Fibroblast of skin of right quadriceps (primary cell): ENCODE results near the gene TTLL8.

ENCODE experiments used
- DNase-seq: peaks from one replicate; pipeline ENCODE4 v3.0.0-alpha.2; 2013

Gene TTLL8

GRCh38 chr22:50016988-50017700 is 41.0 kb downstream of the TTLL8 start:
- no peak for DNase-seq

- no peak for DNase-seq
Observed at GRCh38 chr22:50016308-50016987, 41.6 kb downstream of the TTLL8 start.

GRCh38 chr22:50015451-50016307 is 42.4 kb downstream of the TTLL8 start:
- no peak for DNase-seq

GRCh38 chr22:50014655-50015401 is 43.3 kb downstream of the TTLL8 start:
- DNase-seq, result no peak

GRCh38 chr22:50014053-50014501 is 44.0 kb downstream of the TTLL8 start:
- no peak for DNase-seq

- DNase-seq, result no peak
Observed at GRCh38 chr22:50012211-50013181, 45.6 kb downstream of the TTLL8 start, which contains the start of gene IL17REL. Gene IL17REL, minus strand, starts transcription at chr22:50012765. Its CDS starts 119 bp downstream, at chr22:50012646.

- DNase-seq, result no peak
Observed at GRCh38 chr22:50011447-50012210, 46.5 kb downstream of the TTLL8 start.

- no peak for DNase-seq
Observed at GRCh38 chr22:50010676-50011446, 47.2 kb downstream of the TTLL8 start.

- DNase-seq, result no peak
Observed at GRCh38 chr22:50009765-50010675, 48.1 kb downstream of the TTLL8 start.

- DNase-seq, result no peak
Observed at GRCh38 chr22:50009251-50009650, 48.8 kb downstream of the TTLL8 start.

- no peak for DNase-seq
Observed at GRCh38 chr22:50008151-50009040, 49.7 kb downstream of the TTLL8 start.

GRCh38 chr22:50007057-50007511 is 51.0 kb downstream of the TTLL8 start:
- DNase-seq, result no peak

GRCh38 chr22:50004918-50005317 is 53.2 kb downstream of the TTLL8 start:
- no peak for DNase-seq

- no peak for DNase-seq
Observed at GRCh38 chr22:50002791-50003190, 55.3 kb downstream of the TTLL8 start.

GRCh38 chr22:50001388-50002231 is 56.5 kb downstream of the TTLL8 start:
- DNase-seq, result no peak

- DNase-seq, result no peak
Observed at GRCh38 chr22:50000587-50001387, 57.3 kb downstream of the TTLL8 start.
